Mucosa of descending colon (tissue), 3 donors: ENCODE data around the gene SSTR5. TPM values are rescaled to one million over a fixed set of nuclear protein-coding genes. Genes with fewer than 3 reads are reported as not detected.

Experiments
- ATAC-seq: fragments of 200-7000 bp; cut with Tn5 transposase; one replicate; pipeline ENCODE4 v1.9.1; 2020; ENCODE audit warnings: mild to moderate bottlenecking, moderate library complexity
- DNase-seq, 3 donors: peaks; one replicate each; pipeline ENCODE4 v3.0.0-alpha.2; 2020
- H3K36me3 ChIP-seq: fragments of 200-600 bp; one replicate; pipeline ENCODE4 v1.8.0; 2021; ENCODE audit warnings: low read depth, mild to moderate bottlenecking
- H3K4me1 ChIP-seq: fragments of 200-600 bp; one replicate; pipeline ENCODE4 v1.8.0; 2021; ENCODE audit warnings: low read depth, mild to moderate bottlenecking
- H3K4me3 ChIP-seq: fragments of 200-600 bp; one replicate; pipeline ENCODE4 v1.8.0; 2021; ENCODE audit warnings: mild to moderate bottlenecking
- H3K9me3 ChIP-seq: fragments of 200-600 bp; one replicate; pipeline ENCODE4 v1.8.0; 2021; ENCODE audit warnings: mild to moderate bottlenecking
- CTCF ChIP-seq: fragments of 200-600 bp; IDR thresholded peaks from one replicate; pipeline ENCODE4 v1.8.0; 2022; ENCODE audit warnings: antibody characterized with exemption, mild to moderate bottlenecking
- intact Hi-C, 2 donors: fragments of 100-400 bp; cut with DNase I in 1 of 2; cut with micrococcal nuclease in 1 of 2; formaldehyde crosslinking; loops; one replicate each; pipeline versions ENCODE4 v1.11.0 to v1.11.1; 2022; cut with DNase I, micrococcal nuclease
- total RNA-seq, 3 donors: library from RNA; stranded (reverse); fragmentation: NEBNext Ultra II Directional in 2 of 3; extraction: Animal tissue kit (Norgen Biotek cat#: 25700) in 2 of 3; gene quantifications; one replicate each; pipeline versions ENCODE4 v1.2.1 to v1.2.4, GENCODE V29; 2021 to 2023
- donor health status: DM: no; HTN: no; CAD: no; lungs with moderate emphysema.
- donor health status: DM: no; HTN: no; CAD: no.
- donor health status: DM: no; HTN: yes; CAD: no.

The SSTR5 gene
- total RNA-seq, 3 donors from 2014 or later = not detected

DNA sequence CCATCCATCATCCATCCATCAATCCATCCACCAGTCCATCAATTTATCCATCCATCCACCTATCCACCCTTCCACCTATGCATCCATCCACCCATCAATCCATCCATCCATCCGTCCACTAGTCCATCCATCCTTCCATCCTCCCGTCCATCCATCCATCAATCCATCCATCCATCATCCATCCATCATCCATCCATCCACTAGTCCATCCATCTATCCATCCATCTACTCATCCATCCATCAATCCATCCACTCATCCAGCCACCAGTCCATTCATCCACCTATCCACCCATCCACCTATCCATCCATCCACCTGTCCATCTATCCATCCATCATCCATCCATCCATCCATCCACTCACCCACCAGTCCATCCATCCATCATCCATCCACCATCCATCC lies 39.9 kb upstream of the SSTR5 start:
- no peak overlapping the region for H3K4me3 ChIP-seq
- H3K9me3 ChIP-seq = no peaks in the 10 kb centered on the region
- no peak for DNase-seq
- intact Hi-C loops = no loop called here
- H3K4me1 ChIP-seq = no peaks in the 10 kb centered on the region
- no peak for TF ChIP-seq CTCF
- ATAC-seq = no peak
- H3K36me3 ChIP-seq = no peaks in the 10 kb centered on the region

DNA sequence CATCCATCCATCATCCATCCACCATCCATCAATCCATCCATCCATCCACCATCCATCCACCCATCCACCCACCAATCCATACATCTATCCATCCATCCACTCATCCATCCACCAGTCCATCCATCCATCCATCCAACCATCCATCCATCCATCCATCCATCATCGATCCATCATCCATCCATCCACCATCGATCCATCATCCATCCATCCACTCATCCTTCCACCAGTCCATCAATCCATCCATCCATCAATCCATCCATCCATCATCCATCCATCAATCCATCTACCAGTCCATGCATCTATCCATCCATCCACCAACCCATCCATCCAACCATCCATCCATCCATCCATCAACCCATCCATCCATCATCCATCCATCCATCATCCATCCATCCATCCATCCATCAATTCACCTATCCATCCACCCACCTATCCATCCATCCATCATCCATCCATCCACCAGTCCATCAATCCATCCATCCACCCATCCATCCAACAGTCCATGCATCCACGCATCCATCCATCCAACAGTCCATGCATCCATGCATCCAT lies 39.3 kb upstream of the SSTR5 start:
- DNase-seq (no peak), ATAC-seq (no peak)
- TF ChIP-seq CTCF = no peak
- H3K4me1 ChIP-seq = no peaks in the 10 kb centered on the region
- intact Hi-C loops = no loop called here
- H3K9me3 ChIP-seq = no peaks in the 10 kb centered on the region
- no peak overlapping the region for H3K4me3 ChIP-seq
- no peaks in the 10 kb centered on the region for H3K36me3 ChIP-seq

DNA sequence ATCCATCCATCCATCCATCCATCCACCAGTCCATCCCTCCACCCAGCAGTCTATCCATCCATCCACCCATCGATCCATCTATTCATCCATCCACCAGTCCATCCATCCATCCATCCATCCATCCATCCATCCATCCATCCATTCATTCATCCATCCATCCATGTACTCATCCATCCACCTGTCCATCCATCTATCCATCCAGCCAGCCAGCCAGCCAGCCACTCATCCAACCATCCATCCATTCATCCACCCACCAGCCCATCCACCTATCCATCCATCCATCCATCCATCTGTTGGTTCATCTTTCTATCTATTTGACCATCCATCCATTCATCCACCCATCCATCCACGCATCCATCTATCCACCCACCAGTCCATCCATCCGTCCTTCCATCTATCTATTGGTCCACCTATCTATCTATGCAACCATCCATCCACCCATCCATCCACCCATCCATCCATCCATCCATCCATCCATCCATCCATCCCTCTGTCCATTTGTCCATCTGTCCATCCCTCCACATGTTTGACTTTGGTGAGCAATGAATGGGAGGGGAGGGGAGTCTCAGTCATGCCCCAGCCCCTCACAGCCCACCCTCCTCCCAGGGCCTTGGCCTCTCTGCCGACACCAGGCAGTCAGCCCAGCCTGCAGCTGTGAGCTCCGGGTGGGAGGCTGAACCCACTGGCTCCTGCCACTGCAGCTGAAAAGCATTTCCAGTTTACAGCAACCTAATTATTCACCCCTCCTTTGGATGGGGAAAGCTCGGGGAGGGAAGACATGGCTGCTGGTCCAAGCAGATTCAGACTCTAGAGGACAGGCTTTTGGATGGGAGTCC lies 38.1 kb upstream of the SSTR5 start:
- no peaks in the 10 kb centered on the region for H3K4me1 ChIP-seq
- DNase-seq (no peak), ATAC-seq (no peak)
- intact Hi-C loops = no loop called here
- no peaks in the 10 kb centered on the region for H3K9me3 ChIP-seq
- TF ChIP-seq CTCF = no peak
- H3K4me3 ChIP-seq = no peak overlapping the region
- H3K36me3 ChIP-seq = no peaks in the 10 kb centered on the region

GRCh38 chr16:1035066-1035415 lies 37.5 kb upstream of the SSTR5 start:
- H3K36me3 ChIP-seq = no peaks in the 10 kb centered on the region
- DNase-seq = no peak
- ATAC-seq = no peak
- intact Hi-C loops = no loop called here
- H3K4me3 ChIP-seq = no peak overlapping the region
- TF ChIP-seq CTCF = no peak
- no peaks in the 10 kb centered on the region for H3K9me3 ChIP-seq
- no peaks in the 10 kb centered on the region for H3K4me1 ChIP-seq

- no peak overlapping the region for H3K4me3 ChIP-seq
- intact Hi-C loops = no loop called here
- no peaks in the 10 kb centered on the region for H3K9me3 ChIP-seq
- no peak for ATAC-seq
- no peaks in the 10 kb centered on the region for H3K36me3 ChIP-seq
- no peaks in the 10 kb centered on the region for H3K4me1 ChIP-seq
- no peak for TF ChIP-seq CTCF
- DNase-seq = no peak
Measured at GRCh38 chr16:1036166-1036565, 36.4 kb upstream of the SSTR5 start.
